DOHH2 (cell line): ENCODE results near the gene CRMP1.

Experiments used
- CTCF ChIP-seq: fragments of 200-600 bp; sonication (generic); IDR thresholded peaks from one replicate; pipeline ENCODE4 v1.5.1; 2014; ENCODE audit warnings: antibody characterized with exemption, mild to moderate bottlenecking, low read depth, low read length; ENCODE audit not compliant: poor library complexity, severe bottlenecking
- EZH2phosphoT487 ChIP-seq: fragments of 200-600 bp; sonication (generic); IDR thresholded peaks from 2 replicates; pipeline ENCODE4 v1.6.1; 2017; ENCODE audit warnings: borderline replicate concordance, mild to moderate bottlenecking, antibody characterized with exemption, low read length, moderate library complexity, mixed read lengths

- TF ChIP-seq CTCF (no peak), EZH2phosphoT487 (no peak)
Measured at GRCh38 chr4:5869966-5870619, 22.8 kb downstream of the CRMP1 start.
